ENCODE data around the gene DCTN3.
A peak's percentile ranks its signal among the peaks of the same experiment; 100 is the strongest.

The DCTN3 gene

DNA sequence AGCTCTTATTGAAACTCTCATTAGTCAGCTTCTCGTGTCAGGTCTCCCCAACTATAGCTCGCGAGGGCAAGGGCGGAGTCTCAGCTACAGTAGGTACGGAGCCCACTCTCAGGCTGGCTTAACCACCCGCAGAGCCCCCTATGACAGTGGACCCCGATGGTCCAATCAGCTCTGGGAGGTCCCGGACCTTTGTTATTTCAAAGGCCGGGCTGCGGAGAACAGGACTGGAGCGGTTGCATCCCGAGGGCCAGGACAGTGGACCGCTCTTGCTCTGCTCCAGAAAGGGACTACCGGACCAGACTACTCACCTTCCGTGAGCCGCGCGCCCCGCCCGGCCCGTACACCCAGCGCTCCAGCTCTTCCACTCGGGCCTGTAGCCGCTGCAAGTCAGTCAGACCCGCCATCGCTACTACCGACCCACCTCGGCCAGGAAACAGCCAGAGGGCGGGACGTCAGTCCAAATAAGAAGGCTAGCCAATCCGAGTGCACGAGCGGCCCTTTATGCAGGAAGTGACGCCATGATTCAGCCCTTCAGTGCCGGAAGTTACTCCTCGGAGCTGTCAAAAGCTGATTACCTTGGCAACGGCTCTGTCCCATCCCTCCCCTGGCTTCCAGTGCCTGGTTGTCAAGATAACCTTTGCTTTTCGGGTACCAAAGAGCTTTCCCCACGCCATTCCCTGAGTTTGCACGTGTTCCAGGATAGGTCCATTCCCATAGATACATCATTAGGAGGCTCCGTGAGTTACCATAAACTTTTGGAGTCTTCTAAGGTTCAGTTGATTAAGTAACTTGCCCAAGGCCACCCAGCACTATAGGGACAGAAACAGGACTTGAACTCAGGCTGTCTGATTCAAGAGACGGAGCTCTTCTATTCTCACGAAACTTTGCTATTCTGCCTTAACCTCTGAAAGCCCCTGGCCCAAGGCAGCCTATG lies at the start of gene DCTN3:
TSS of gene DCTN3 (minus strand) at position 435 of the 934 bp plus-strand sequence. CDS start at position 404, 31 bp downstream.
- TF ChIP-seq, protein P1, sequence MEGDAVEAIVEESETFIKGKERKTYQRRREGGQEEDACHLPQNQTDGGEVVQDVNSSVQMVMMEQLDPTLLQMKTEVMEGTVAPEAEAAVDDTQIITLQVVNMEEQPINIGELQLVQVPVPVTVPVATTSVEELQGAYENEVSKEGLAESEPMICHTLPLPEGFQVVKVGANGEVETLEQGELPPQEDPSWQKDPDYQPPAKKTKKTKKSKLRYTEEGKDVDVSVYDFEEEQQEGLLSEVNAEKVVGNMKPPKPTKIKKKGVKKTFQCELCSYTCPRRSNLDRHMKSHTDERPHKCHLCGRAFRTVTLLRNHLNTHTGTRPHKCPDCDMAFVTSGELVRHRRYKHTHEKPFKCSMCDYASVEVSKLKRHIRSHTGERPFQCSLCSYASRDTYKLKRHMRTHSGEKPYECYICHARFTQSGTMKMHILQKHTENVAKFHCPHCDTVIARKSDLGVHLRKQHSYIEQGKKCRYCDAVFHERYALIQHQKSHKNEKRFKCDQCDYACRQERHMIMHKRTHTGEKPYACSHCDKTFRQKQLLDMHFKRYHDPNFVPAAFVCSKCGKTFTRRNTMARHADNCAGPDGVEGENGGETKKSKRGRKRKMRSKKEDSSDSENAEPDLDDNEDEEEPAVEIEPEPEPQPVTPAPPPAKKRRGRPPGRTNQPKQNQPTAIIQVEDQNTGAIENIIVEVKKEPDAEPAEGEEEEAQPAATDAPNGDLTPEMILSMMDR (IDR thresholded peaks at IDR 0.05; ENCODE audit: insufficient read depth, missing control alignments) = no peak
- peak; percentile 96 for DNase-seq (ENCODE audit: insufficient read length, low spot score)
- FAIRE-seq = peak; percentile 88

DNA sequence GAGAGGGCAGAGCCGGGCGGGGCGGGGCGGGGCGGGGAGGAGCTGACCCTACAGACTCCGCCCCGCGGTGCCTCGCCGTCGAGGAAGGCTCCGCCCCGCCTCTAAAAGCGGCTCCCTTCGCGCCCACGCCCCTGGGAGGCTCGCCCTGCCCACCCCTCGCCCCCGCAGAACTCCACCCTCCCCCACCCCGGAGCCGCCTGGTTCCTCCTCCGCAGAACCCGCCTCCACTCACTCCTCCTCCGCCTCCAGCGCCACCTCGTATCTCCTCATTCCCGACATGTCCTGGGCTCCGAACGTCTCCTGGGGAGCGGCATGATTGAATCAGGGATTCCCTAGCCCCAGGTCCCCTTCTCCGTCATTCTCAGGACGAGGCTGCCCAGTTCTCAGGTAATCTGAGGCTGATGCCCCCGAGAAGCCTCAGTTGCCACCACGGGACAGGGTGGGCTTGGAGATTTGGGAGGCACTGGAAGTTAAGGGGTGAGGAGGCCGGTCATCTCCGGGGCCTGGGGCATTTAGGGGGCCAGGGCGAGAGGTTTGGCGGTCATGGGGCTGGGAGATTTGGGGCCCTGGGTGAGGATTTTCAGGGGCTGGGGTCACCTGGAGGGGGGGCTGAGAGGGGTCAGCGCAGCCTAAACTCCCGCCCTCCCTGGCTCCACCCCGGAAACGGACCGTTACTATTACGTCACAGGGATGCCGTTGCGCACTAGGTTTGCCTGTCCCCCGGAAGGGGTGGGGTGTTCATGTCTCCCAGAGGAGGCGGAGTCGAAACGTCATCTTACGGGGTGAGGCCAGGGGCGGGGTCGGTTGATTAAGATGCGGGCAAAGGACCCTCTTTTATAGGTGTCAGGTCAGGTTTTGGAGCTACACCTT lies 45.3 kb upstream of the DCTN3 start:
- FAIRE-seq (no peak), DNase-seq (ENCODE audit: insufficient read length, low spot score) (peak; percentile 94)
- TF ChIP-seq, protein P1 (IDR thresholded peaks at IDR 0.05; ENCODE audit: insufficient read depth, missing control alignments) = no peak

DNA sequence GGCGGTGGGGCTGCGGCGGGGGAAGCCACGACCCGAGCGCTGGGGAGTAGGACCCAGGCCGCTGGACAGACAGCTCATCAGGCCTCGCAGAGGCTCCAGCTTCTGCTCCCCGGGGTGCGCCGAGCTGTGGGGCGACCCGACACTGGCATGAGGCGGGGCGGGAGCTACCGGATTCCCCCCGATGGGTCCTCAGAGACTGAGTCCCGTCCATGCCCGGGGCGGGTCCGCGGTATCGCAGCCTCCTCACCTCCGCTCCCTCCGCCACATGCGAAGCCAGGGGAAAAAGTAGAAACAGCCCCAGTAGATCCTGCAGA lies 44.7 kb upstream of the DCTN3 start:
- TF ChIP-seq, protein P1 (IDR thresholded peaks at IDR 0.05; ENCODE audit: insufficient read depth, missing control alignments) = no peak
- FAIRE-seq = no peak

DNA sequence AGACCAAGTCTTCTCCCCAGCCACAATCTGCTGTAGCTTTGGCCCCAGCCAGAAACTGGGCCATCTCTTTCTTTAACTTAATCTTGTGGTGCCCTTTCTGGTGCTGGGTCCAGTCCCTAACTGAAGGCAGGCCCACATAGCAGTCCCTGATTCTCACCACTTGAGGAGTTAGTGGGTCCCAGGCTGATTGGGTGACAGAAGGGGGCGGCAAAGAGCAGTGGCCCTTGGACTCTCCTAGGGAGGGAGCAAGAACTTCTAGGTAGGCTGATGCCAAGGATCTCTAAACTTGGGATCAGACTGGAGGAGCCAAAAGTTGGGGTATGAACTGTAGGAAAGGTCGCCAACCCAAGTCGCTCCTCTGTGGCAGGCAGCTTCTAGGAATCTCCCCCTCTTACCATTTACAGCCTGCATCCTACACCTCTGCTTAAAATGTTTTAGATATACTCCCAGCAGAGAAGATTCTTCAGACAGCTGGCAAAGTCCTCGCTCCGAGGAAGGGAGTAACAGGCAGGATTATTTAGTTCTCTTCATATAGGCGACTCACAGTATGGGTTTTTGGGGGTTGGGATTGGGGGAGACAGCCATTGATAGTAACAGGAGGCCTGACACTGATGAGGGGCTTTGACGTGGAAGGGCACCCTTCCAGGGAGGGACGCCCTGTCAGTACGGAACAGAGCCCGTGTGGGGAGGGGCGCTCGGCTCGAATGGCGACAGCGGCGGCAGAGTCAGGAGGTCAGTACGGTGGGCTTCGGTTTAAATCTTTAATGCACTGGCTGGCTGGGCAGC lies 44.2 kb upstream of the DCTN3 start:
- DNase-seq (ENCODE audit: insufficient read length, low spot score) (no peak), FAIRE-seq (no peak)
- TF ChIP-seq, protein P1 (IDR thresholded peaks at IDR 0.05; ENCODE audit: insufficient read depth, missing control alignments) = peak; percentile 84

More for the DNA sequence above, 44.7 kb upstream of the DCTN3 start:
- DNase-seq (ENCODE audit: insufficient read length, low spot score) = no peak

DNA sequence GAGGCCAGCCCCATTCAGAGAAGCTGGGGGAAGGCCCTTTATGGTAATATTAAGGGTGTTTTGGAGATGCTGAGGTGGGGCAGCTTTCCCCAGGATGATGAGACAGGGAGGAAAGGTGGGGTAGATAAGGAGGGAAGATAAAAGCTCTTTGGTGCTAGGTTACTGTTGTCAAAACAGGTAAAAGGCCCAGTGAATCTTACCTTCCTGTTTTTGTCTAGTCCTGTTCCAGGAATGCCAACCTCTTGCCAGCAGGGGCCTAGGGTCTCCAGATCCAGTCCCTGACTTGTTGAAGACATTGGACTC lies 43.0 kb upstream of the DCTN3 start:
- FAIRE-seq (no peak), DNase-seq (ENCODE audit: insufficient read length, low spot score) (no peak)
- TF ChIP-seq, protein P1 (IDR thresholded peaks at IDR 0.05; ENCODE audit: insufficient read depth, missing control alignments) = no peak

DNA sequence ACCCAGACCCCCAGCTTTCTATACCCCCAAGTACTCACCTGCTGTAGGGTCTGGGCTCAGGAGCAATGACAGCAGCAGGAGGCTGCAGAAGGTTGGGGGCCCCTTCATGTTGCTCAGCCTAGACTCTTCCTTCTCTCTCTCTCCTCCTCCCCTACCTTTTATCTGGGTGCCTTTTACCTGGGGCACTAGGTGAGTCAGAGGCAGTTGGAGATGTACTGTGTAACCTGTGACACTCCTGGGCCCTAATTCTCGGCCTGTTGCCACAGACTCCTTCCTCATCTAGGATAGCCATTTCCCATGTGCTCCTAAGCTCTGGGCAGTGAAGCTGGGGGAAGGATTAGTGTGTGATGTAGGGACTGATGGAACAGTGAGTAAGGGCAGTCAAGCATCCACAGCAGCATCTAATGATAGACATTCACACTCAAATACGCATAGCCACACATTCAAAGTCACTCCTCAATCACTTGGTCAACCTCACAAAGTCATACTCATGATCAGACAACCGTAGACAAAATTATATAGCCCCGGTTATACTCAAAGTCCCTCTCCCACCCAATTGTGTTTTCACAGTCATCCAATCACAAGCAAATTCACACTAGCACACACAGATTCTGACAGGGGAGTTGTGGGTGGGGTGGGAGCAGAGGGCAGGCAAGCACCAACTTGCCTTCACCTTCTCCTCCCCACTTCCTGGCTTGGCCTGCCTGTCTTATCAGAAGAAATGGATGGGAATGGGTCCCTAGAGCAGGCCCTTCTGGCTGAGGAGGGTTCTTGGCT lies 42.4 kb upstream of the DCTN3 start, which contains the start of gene CCL27:
TSS of gene CCL27 (minus strand) at position 132 of the 777 bp plus-strand sequence. CDS start at position 108, 24 bp downstream.
- TF ChIP-seq, protein P1 (IDR thresholded peaks at IDR 0.05; ENCODE audit: insufficient read depth, missing control alignments) = no peak
- FAIRE-seq (no peak), DNase-seq (ENCODE audit: insufficient read length, low spot score) (no peak)

Data from D721Med (cell line).